GM13976 (cell line): Measurements from ENCODE around the gene AIMP1.

Source experiments
- DNase-seq: peaks from one replicate; pipeline ENCODE4 v3.0.0; 2012; ENCODE audit warnings: low spot score
- CTCF ChIP-seq: IDR thresholded peaks from 2 replicates; pipeline ENCODE4 v1.5.1; 2012; ENCODE audit warnings: borderline replicate concordance, mild to moderate bottlenecking; ENCODE audit not compliant: insufficient read depth; ENCODE audit errors: extremely low read depth, missing control alignments, control extremely low read depth
- in situ Hi-C: fragments of 300-500 bp; cut with MboI; formaldehyde crosslinking; loops from one replicate; pipeline ENCODE4 v1.12.0; 2022; ENCODE audit warnings: low sequenced_read_pairs, mixed read lengths, inconsistent platforms; ENCODE audit not compliant: unreplicated experiment

Gene AIMP1

GRCh38 chr4:106297245-106298035 is 18.9 kb upstream of the AIMP1 start:
- no peak for DNase-seq
- TF ChIP-seq CTCF: no peak
- in situ Hi-C loops: no loop called here

- TF ChIP-seq CTCF: no peak
- in situ Hi-C loops: no loop called here
- no peak for DNase-seq
Measured at GRCh38 chr4:106299977-106300376, 16.4 kb upstream of the AIMP1 start.

GRCh38 chr4:106301393-106302061 is 14.8 kb upstream of the AIMP1 start:
- no peak for DNase-seq
- in situ Hi-C loops: no loop called here

GRCh38 chr4:106302062-106302438 is 14.3 kb upstream of the AIMP1 start:
- in situ Hi-C loops: no loop called here
- no peak for DNase-seq
- no peak for TF ChIP-seq CTCF

More at GRCh38 chr4:106301393-106302061, 14.8 kb upstream of the AIMP1 start:
- TF ChIP-seq CTCF: no peak

- TF ChIP-seq CTCF: no peak
- in situ Hi-C loops: no loop called here
- no peak for DNase-seq
Measured at GRCh38 chr4:106303548-106304281, 12.6 kb upstream of the AIMP1 start.

GRCh38 chr4:106304632-106305031 is 11.7 kb upstream of the AIMP1 start:
- no peak for TF ChIP-seq CTCF
- no peak for DNase-seq
- in situ Hi-C loops: no loop called here
